AG04449 (cell line): ENCODE measurements around the gene FNBP1.
A peak's percentile ranks its signal among the peaks of the same experiment; 100 is the strongest.

Experiments used
- CTCF ChIA-PET: fragments of 350-600 bp; formaldehyde crosslinking; extraction: SDS; loops from one replicate; lab custom pipeline; 2021; ENCODE audit warnings: antibody characterized with exemption; lab: Yijun Ruan, JAX
- POLR2A ChIA-PET: fragments of 400-600, 350-600 bp; formaldehyde crosslinking; extraction: SDS; loops from one replicate; lab custom pipeline; 2020; ENCODE audit warnings: antibody characterized with exemption, inconsistent platforms; lab: Yijun Ruan, JAX
- DNase-seq: peaks from one replicate; pipeline ENCODE4 v3.0.0-alpha.2; 2010; ENCODE audit warnings: low read depth, low spot score
- H3K4me3 ChIP-seq: 2 replicates; pipeline ENCODE4 v1.5.1; 2011; ENCODE audit warnings: low read depth, mild to moderate bottlenecking, control low read depth, low read length
- TF ChIP-seq, protein P1 (sequence below): IDR thresholded peaks from one replicate; pipeline ENCODE4 v1.5.1; 2011; ENCODE audit warnings: mild to moderate bottlenecking, moderate library complexity, low read length, control low read depth, inconsistent platforms; ENCODE audit not compliant: insufficient read depth; ENCODE audit errors: missing control alignments

The FNBP1 gene

DNA sequence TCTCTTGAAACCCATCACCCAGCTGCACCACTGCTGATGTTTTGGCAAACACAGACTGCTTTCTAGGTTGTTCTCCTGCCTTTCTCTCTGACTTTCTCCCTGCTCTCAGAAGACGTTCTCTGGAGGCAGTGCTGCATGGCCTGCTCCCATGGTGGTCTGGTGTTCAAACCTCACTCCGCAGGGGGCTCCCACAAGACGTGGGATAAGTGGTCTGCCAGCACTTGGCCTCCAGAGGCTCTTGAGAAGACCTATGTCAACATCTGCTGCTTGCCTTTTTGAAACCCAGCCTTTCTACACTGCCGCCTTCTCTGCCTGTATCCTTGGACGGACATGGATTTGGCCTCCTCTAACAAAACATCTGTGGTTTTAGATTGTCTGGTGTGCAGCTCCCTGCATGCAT is 191.2 kb downstream of the FNBP1 start:
- TF ChIP-seq, protein P1, sequence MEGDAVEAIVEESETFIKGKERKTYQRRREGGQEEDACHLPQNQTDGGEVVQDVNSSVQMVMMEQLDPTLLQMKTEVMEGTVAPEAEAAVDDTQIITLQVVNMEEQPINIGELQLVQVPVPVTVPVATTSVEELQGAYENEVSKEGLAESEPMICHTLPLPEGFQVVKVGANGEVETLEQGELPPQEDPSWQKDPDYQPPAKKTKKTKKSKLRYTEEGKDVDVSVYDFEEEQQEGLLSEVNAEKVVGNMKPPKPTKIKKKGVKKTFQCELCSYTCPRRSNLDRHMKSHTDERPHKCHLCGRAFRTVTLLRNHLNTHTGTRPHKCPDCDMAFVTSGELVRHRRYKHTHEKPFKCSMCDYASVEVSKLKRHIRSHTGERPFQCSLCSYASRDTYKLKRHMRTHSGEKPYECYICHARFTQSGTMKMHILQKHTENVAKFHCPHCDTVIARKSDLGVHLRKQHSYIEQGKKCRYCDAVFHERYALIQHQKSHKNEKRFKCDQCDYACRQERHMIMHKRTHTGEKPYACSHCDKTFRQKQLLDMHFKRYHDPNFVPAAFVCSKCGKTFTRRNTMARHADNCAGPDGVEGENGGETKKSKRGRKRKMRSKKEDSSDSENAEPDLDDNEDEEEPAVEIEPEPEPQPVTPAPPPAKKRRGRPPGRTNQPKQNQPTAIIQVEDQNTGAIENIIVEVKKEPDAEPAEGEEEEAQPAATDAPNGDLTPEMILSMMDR = no peak
- H3K4me3 ChIP-seq = no peak overlapping the region
- ChIA-PET CTCF (interaction anchor here (1.0 kb wide), 1 partner anchor 10 kb away, joined by 3 read pairs; no protein-coding TSS in a partner anchor), POLR2A (interaction anchor here (1.0 kb wide), 1 partner anchor 13 kb away, joined by 3 read pairs; no protein-coding TSS in a partner anchor)
- no peak for DNase-seq

GRCh38 chr9:129850821-129851550 is 192.0 kb downstream of the FNBP1 start:
- ChIA-PET CTCF (interaction anchor here (1.0 kb wide), 1 partner anchor 10 kb away, joined by 3 read pairs; no protein-coding TSS in a partner anchor), POLR2A (interaction anchor here (1.0 kb wide), 1 partner anchor 12 kb away, joined by 3 read pairs; no protein-coding TSS in a partner anchor)
- TF ChIP-seq, protein P1 = no peak
- no peak overlapping the region for H3K4me3 ChIP-seq
- DNase-seq = peak; percentile 10

DNA sequence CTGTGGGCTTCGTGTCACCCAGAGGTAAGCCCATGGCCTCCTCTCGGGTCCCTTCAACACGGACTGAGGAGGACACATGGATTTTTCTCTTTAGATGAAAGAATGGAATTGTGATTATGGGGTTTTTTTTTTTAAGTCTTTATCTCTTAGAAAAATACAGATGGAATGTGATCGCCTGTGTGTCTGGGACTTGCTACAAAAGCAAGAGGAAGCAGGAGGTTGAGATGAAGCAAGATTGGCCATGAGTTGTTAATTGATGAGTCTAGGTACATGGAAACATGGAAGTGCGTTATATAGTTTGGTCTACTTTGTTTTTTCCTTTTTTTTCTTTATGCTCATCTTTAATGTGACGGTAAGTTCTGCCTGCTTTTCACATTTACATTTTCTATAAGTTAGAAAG is 193.1 kb downstream of the FNBP1 start:
- no peak overlapping the region for H3K4me3 ChIP-seq
- TF ChIP-seq, protein P1 = no peak
- no peak for DNase-seq
- CTCF ChIA-PET = interaction anchor here (1.9 kb wide), 1 partner anchor 10 kb away, joined by 5 read pairs; no protein-coding TSS in a partner anchor
- POLR2A ChIA-PET = no interaction called here

- DNase-seq = no peak
- TF ChIP-seq, protein P1 = no peak
- ChIA-PET POLR2A (no interaction called here), CTCF (interaction anchor here (0.5 to 1.9 kb wide), 4 partner anchors 11 to 834 kb away, joined by 3 to 5 read pairs (median 3); no protein-coding TSS in a partner anchor)
- H3K4me3 ChIP-seq = no peak overlapping the region
Measured at GRCh38 chr9:129848712-129849441, 194.1 kb downstream of the FNBP1 start.

DNA sequence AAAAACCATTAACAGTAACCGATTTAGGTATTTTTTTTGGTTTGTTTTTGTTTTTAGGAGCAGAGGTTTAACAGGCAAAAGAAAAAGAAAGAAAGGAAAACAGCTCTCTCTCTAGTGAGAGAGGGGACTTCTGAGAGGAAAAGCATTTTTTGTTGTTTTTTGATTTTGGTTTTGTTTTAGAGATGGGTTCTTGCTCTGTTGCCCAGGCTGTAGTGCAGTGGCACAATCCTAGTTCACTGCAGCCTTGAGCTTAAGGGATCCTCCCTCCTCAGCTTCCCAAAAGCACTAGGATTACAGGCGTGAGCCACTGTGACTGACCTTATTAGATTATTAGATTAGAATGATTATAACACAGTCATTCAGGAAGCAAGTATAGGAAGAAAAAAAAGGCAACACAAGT is 197.6 kb downstream of the FNBP1 start:
- ChIA-PET CTCF (no interaction called here), POLR2A (no interaction called here)
- no peak for DNase-seq
- TF ChIP-seq, protein P1 = no peak
- H3K4me3 ChIP-seq = no peak overlapping the region

- CTCF ChIA-PET = interaction anchor here (1.2 kb wide), 1 partner anchor 10 kb away, joined by 3 read pairs; no protein-coding TSS in a partner anchor
- TF ChIP-seq, protein P1 = no peak
- DNase-seq = no peak
- POLR2A ChIA-PET = no interaction called here
- H3K4me3 ChIP-seq = no peak overlapping the region
Measured at GRCh38 chr9:129841071-129841470, 201.9 kb downstream of the FNBP1 start.
